ENCODE results near the gene ZNF335. TPM values are rescaled to one million over a fixed set of nuclear protein-coding genes. Genes with fewer than 3 reads are reported as not detected.

Gene ZNF335
- total and polyA plus RNA-seq, 2 of the 13 experiments (the other 11 are each of a cell fraction or from before 2014, with no cell fraction given), result 9.7 to 13.7 TPM

DNA sequence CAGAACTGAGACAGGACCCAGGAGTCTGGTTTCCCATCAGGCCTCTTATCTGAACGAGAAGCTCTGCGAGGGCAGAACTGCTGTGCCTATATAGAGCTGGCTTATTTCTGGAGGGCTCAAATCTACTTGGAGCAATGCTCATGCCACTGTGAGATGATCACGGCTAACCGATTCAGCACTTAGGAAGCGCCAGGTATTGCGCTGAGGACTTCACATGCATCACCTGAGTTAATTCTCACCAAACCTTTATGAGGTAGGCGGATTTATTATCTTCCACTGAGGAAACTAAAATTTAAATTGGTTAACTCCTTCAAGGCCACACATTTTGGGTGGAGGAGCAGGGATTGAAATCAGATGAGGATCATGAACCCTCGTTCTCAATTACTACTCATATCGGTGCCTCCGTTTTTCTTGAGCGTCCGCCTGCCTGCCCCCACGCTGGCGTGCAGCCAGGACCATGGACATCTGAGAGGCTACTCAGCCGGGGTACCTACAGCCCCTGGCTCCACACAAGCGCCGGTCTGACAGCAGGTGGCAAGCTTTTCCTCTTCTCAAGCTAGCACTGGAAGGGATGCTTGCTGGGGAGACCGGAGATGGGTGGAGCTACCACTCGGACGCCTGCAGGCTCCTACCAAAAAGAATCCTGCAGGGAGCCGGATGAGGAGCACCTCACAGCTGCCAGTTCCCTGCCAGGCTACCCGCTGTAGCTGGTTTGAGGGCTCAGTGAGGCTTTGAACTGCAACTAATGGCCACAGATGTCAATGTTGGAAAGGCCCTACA, 38.5 kb downstream of the ZNF335 start (continued):
- TF ChIP-seq KDM4B (CRISPR knock-in tag; IDR thresholded peaks at IDR 0.05) (peak; percentile 48; the same call in 1 of the 2 replicates), SALL2 (CRISPR knock-in tag; IDR thresholded peaks at IDR 0.05) (no peak; the same call in 1 of the 2 replicates), ZFP1 (CRISPR knock-in tag; IDR thresholded peaks at IDR 0.05) (no peak), TEAD2 (CRISPR knock-in tag; IDR thresholded peaks at IDR 0.05) (no peak), ZNF614 (CRISPR knock-in tag; IDR thresholded peaks at IDR 0.05; ENCODE audit: borderline replicate concordance) (peak; percentile 90), ZNF484 (CRISPR knock-in tag; IDR thresholded peaks at IDR 0.05; ENCODE audit: borderline replicate concordance, low read depth) (no peak; the same call in 1 of the 2 replicates), ZSCAN25 (CRISPR knock-in tag; IDR thresholded peaks at IDR 0.05) (peak; percentile 60; the same call in 1 of the 2 replicates), TBX2 (CRISPR knock-in tag; IDR thresholded peaks at IDR 0.05; ENCODE audit: borderline replicate concordance) (peak; percentile 37; the same call in 1 of the 2 replicates), GTF3A (CRISPR knock-in tag; conservative IDR thresholded peaks at IDR 0.05) (no peak), ZNF12 (CRISPR knock-in tag; IDR thresholded peaks at IDR 0.05) (peak; percentile 62; the same call in 1 of the 2 replicates), ZNF260 (CRISPR knock-in tag; IDR thresholded peaks at IDR 0.05; ENCODE audit: borderline replicate concordance, low read depth) (no peak), TMF1 (CRISPR knock-in tag; IDR thresholded peaks at IDR 0.05; ENCODE audit: low read depth) (no peak), DMTF1 (CRISPR knock-in tag; IDR thresholded peaks at IDR 0.05) (no peak; the same call in 1 of the 2 replicates), NCOA2 (CRISPR knock-in tag; IDR thresholded peaks at IDR 0.05) (no peak), SOX13 (IDR thresholded peaks at IDR 0.05) (no peak; the same call in 1 of the 2 replicates), SOX13 (CRISPR knock-in tag; conservative IDR thresholded peaks at IDR 0.05 in 1 of 2, IDR thresholded peaks at IDR 0.05 in 1 of 2) (peak in 1 of 2 experiments; percentile 68; a peak in 1 of 4 replicates), HNRNPH1 (optimal IDR thresholded peaks at IDR 0.05; ENCODE audit: low read depth, low read length) (no peak), MEIS2 (CRISPR knock-in tag; IDR thresholded peaks at IDR 0.05) (peak; percentile 72), MED1 (CRISPR knock-in tag; IDR thresholded peaks at IDR 0.05) (peak; percentile 74), ZNF274 (CRISPR knock-in tag; IDR thresholded peaks at IDR 0.05) (no peak), ZNF816 (CRISPR knock-in tag; IDR thresholded peaks at IDR 0.05; ENCODE audit: borderline replicate concordance) (no peak), ZSCAN31 (CRISPR knock-in tag; IDR thresholded peaks at IDR 0.05; ENCODE audit: low read depth) (peak; percentile 89)
- TF ChIP-seq, protein P1, sequence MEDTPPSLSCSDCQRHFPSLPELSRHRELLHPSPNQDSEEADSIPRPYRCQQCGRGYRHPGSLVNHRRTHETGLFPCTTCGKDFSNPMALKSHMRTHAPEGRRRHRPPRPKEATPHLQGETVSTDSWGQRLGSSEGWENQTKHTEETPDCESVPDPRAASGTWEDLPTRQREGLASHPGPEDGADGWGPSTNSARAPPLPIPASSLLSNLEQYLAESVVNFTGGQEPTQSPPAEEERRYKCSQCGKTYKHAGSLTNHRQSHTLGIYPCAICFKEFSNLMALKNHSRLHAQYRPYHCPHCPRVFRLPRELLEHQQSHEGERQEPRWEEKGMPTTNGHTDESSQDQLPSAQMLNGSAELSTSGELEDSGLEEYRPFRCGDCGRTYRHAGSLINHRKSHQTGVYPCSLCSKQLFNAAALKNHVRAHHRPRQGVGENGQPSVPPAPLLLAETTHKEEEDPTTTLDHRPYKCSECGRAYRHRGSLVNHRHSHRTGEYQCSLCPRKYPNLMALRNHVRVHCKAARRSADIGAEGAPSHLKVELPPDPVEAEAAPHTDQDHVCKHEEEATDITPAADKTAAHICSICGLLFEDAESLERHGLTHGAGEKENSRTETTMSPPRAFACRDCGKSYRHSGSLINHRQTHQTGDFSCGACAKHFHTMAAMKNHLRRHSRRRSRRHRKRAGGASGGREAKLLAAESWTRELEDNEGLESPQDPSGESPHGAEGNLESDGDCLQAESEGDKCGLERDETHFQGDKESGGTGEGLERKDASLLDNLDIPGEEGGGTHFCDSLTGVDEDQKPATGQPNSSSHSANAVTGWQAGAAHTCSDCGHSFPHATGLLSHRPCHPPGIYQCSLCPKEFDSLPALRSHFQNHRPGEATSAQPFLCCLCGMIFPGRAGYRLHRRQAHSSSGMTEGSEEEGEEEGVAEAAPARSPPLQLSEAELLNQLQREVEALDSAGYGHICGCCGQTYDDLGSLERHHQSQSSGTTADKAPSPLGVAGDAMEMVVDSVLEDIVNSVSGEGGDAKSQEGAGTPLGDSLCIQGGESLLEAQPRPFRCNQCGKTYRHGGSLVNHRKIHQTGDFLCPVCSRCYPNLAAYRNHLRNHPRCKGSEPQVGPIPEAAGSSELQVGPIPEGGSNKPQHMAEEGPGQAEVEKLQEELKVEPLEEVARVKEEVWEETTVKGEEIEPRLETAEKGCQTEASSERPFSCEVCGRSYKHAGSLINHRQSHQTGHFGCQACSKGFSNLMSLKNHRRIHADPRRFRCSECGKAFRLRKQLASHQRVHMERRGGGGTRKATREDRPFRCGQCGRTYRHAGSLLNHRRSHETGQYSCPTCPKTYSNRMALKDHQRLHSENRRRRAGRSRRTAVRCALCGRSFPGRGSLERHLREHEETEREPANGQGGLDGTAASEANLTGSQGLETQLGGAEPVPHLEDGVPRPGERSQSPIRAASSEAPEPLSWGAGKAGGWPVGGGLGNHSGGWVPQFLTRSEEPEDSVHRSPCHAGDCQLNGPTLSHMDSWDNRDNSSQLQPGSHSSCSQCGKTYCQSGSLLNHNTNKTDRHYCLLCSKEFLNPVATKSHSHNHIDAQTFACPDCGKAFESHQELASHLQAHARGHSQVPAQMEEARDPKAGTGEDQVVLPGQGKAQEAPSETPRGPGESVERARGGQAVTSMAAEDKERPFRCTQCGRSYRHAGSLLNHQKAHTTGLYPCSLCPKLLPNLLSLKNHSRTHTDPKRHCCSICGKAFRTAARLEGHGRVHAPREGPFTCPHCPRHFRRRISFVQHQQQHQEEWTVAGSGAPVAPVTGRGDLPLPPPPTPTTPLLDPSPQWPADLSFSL (CRISPR knock-in tag; IDR thresholded peaks at IDR 0.05), result no peak

Measured in HepG2 (cell line).